IMR-90 (cell line): ENCODE results near the gene KDM3B. TPM values are rescaled to one million over a fixed set of nuclear protein-coding genes. Genes with fewer than 3 reads are reported as not detected.
"Not testable (repeated sequence)": the region's sequence is repeated elsewhere in the genome, so short reads cannot be mapped to it uniquely, and the experiment has no call there.

Experiments
- ATAC-seq: fragments of 200-7000 bp; cut with Tn5 transposase; 2 replicates; pipeline ENCODE4 v1.9.1; 2020; ENCODE audit warnings: low read depth, mild to moderate bottlenecking, moderate library complexity
- BruUV-seq: library from RNA; stranded (reverse); fragments of 400-500 nt; replicated peaks from 2 replicates; lab custom pipeline; 2021; lab: Mats Ljungman, UMichigan
- CTCF ChIA-PET: fragments of 300-600 bp; formaldehyde crosslinking; extraction: SDS; loops from one replicate; lab custom pipeline; 2021; ENCODE audit warnings: antibody characterized with exemption; lab: Yijun Ruan, JAX
- POLR2A ChIA-PET: fragments of 300-600 bp; sonication (Branson Sonifier 250); formaldehyde crosslinking; loops from one replicate; lab custom pipeline; 2022; ENCODE audit warnings: antibody characterized with exemption; ENCODE audit not compliant: unreplicated experiment; lab: Charles Lee
- DNase-seq: peaks from one replicate; pipeline ENCODE4 v3.0.0; 2013
- H2AFZ ChIP-seq: replicated peaks from 2 replicates; pipeline ENCODE3; 2013; ENCODE audit warnings: low read length, mild to moderate bottlenecking; ENCODE audit not compliant: poor library complexity
- H2AK5ac ChIP-seq: 2 replicates; pipeline ENCODE4 v1.6.1; 2013; ENCODE audit warnings: low read depth, low read length, inconsistent platforms
- H2AK9ac ChIP-seq: replicated peaks from 2 replicates; pipeline ENCODE3; 2013; ENCODE audit warnings: mild to moderate bottlenecking, low read depth, low read length, moderate library complexity; ENCODE audit not compliant: poor library complexity
- H2BK120ac ChIP-seq: 2 replicates; pipeline ENCODE4 v1.6.1; 2013; ENCODE audit warnings: low read depth, low read length, inconsistent platforms
- H2BK15ac ChIP-seq: 3 replicates; pipeline ENCODE4 v1.6.1; 2013; ENCODE audit warnings: low read depth, low read length, inconsistent platforms
- H2BK20ac ChIP-seq: 2 replicates; pipeline ENCODE4 v1.6.1; 2013; ENCODE audit warnings: low read depth, mild to moderate bottlenecking, inconsistent platforms, low read length, moderate library complexity
- H2BK5ac ChIP-seq: 2 replicates; pipeline ENCODE4 v1.6.1; 2013; ENCODE audit warnings: mild to moderate bottlenecking, low read depth, low read length, inconsistent platforms; ENCODE audit not compliant: poor library complexity, severe bottlenecking
- H3K14ac ChIP-seq: replicated peaks from 2 replicates; pipeline ENCODE4 v1.6.1; 2013; ENCODE audit warnings: low read depth, low read length, inconsistent platforms
- H3K18ac ChIP-seq: 2 replicates; pipeline ENCODE4 v1.6.1; 2013; ENCODE audit warnings: low read depth, low read length, control low read depth
- H3K23ac ChIP-seq: 2 replicates; pipeline ENCODE4 v1.6.1; 2013; ENCODE audit warnings: low read depth, low read length, inconsistent platforms
- H3K27ac ChIP-seq: 2 replicates; pipeline ENCODE4 v1.5.1; 2013; ENCODE audit warnings: mild to moderate bottlenecking, control low read depth, low read length; ENCODE audit not compliant: insufficient read depth
- H3K27me3 ChIP-seq: 2 replicates; pipeline ENCODE4 v1.6.1; 2013; ENCODE audit warnings: low read length; ENCODE audit not compliant: control insufficient read depth, insufficient read depth
- H3K36me3 ChIP-seq: 2 replicates; pipeline ENCODE4 v1.6.1; 2013; ENCODE audit warnings: low read length, mixed read lengths; ENCODE audit not compliant: control insufficient read depth, insufficient read depth
- H3K4ac ChIP-seq: 2 replicates; pipeline ENCODE4 v1.6.1; 2013; ENCODE audit warnings: low read depth, low read length, inconsistent platforms
- H3K4me1 ChIP-seq: 2 replicates; pipeline ENCODE4 v1.6.1; 2013; ENCODE audit warnings: low read length, mixed read lengths; ENCODE audit not compliant: control insufficient read depth, insufficient read depth
- H3K4me2 ChIP-seq: 2 replicates; pipeline ENCODE4 v1.6.1; 2013; ENCODE audit warnings: low read depth, mild to moderate bottlenecking, control low read depth, low read length, moderate library complexity
- H3K4me3 ChIP-seq: 2 replicates; pipeline ENCODE4 v1.5.1; 2013; ENCODE audit warnings: low read depth, mild to moderate bottlenecking, control low read depth, low read length, moderate library complexity; ENCODE audit not compliant: insufficient read depth
- H3K56ac ChIP-seq: 2 replicates; pipeline ENCODE4 v1.6.1; 2013; ENCODE audit warnings: low read length, inconsistent platforms; ENCODE audit not compliant: insufficient read depth; ENCODE audit errors: extremely low read depth
- H3K79me1 ChIP-seq, 2 experiments: 2 replicates each; pipeline ENCODE4 v1.6.1; 2013; ENCODE audit warnings: low read length in 2 of 2, inconsistent platforms in 1 of 2, low read depth in 1 of 2
- H3K9ac ChIP-seq: 2 replicates; pipeline ENCODE4 v1.6.1; 2013; ENCODE audit warnings: low read depth, low read length, control low read depth
- H3K9me1 ChIP-seq: 2 replicates; pipeline ENCODE4 v1.6.1; 2013; ENCODE audit warnings: low read length, inconsistent platforms; ENCODE audit not compliant: insufficient read depth
- H3K9me3 ChIP-seq: 2 replicates; pipeline ENCODE4 v1.6.1; 2013; ENCODE audit warnings: low read length; ENCODE audit not compliant: control insufficient read depth, insufficient read depth
- H4K20me1 ChIP-seq: 2 replicates; pipeline ENCODE4 v1.6.1; 2013; ENCODE audit warnings: low read length, inconsistent platforms; ENCODE audit not compliant: insufficient read depth
- H4K5ac ChIP-seq: 2 replicates; pipeline ENCODE4 v1.6.1; 2013; ENCODE audit warnings: mild to moderate bottlenecking, low read depth, low read length, control low read depth
- H4K8ac ChIP-seq, 2 experiments: 2 replicates each; pipeline ENCODE4 v1.6.1; 2013; ENCODE audit warnings: low read depth in 2 of 2, low read length in 2 of 2, control low read depth in 1 of 2, inconsistent platforms in 1 of 2
- H4K91ac ChIP-seq: 2 replicates; pipeline ENCODE4 v1.6.1; 2013; ENCODE audit warnings: low read depth, low read length, inconsistent platforms; ENCODE audit not compliant: insufficient read depth
- WGBS, 2 experiments: methylation state at CpG; one replicate each; pipeline versions ENCODE4 v1.1.5 to v1.1.7; 2013; ENCODE audit warnings: missing lambda C conversion rate in 2 of 2; ENCODE audit not compliant: insufficient read length in 1 of 2; ENCODE audit errors: extremely low coverage in 2 of 2; 5-methylcytosine and 5-hydroxymethylcytosine counted together
- dilution Hi-C: fragments of 300-500 bp; cut with HindIII; formaldehyde crosslinking; loops from one replicate; pipeline ENCODE4 v1.14.3; 2018; ENCODE audit warnings: low sequenced_read_pairs; ENCODE audit not compliant: unreplicated experiment
- in situ Hi-C: fragments of 300-500 bp; cut with MboI; formaldehyde crosslinking; loops from 3 replicates; pipeline ENCODE4 v1.14.3; 2019; ENCODE audit warnings: low sequenced_read_pairs, inconsistent platforms, mixed read lengths
- intact Hi-C: fragments of 100-400 bp; cut with micrococcal nuclease; formaldehyde crosslinking; loops from 2 replicates; pipeline ENCODE4 v1.10.0; 2022
- polyA plus RNA-seq, 3 experiments: library from polyadenylated mRNA; depleted of rRNA; stranded (reverse); fragments of >200 nt; gene quantifications; 2 replicates each; pipeline ENCODE4 v1.2.3, GENCODE V29; 2012; ENCODE audit warnings: low replicate concordance in 1 of 3
- total RNA-seq: library from RNA; depleted of rRNA; stranded (reverse); fragments of >200 nt; gene quantifications from 2 replicates; pipeline ENCODE4 v1.2.3, GENCODE V29; 2012

The KDM3B gene
- total and polyA plus RNA-seq, 2 of the 4 experiments (the other 2 are of a cell fraction): 19.4 to 35.8 TPM

GRCh38 chr5:138318211-138318610 is 34.3 kb upstream of the KDM3B start:
- H3K4ac ChIP-seq, H3K27ac ChIP-seq, in situ Hi-C loops, H3K14ac ChIP-seq, H2BK120ac ChIP-seq, BruUV-seq, H2AK5ac ChIP-seq, ATAC-seq, H3K23ac ChIP-seq, H3K79me1 ChIP-seq, H2BK15ac ChIP-seq, H3K36me3 ChIP-seq, H3K4me3 ChIP-seq, H2AFZ ChIP-seq, H3K18ac ChIP-seq, H4K91ac ChIP-seq, POLR2A ChIA-PET, dilution Hi-C loops, H3K27me3 ChIP-seq, DNase-seq, intact Hi-C loops, H3K56ac ChIP-seq, H2AK9ac ChIP-seq, H3K9me3 ChIP-seq, H3K4me2 ChIP-seq, H2BK20ac ChIP-seq, H4K20me1 ChIP-seq, H3K9ac ChIP-seq, H3K9me1 ChIP-seq, H2BK5ac ChIP-seq, H4K5ac ChIP-seq, H4K8ac ChIP-seq, H3K4me1 ChIP-seq: not testable (repeated sequence)
- CTCF ChIA-PET: interaction anchor here (1.1 kb wide), 1 partner anchor 34 kb away, joined by 9 read pairs; the partner anchor contains the start of gene KDM3B
- no CpG with 5 or more reads among the region's 4 CpGs for WGBS, 2 experiments
